Measurements from ENCODE around the gene GPR152. TPM values are rescaled to one million over a fixed set of nuclear protein-coding genes. Genes with fewer than 3 reads are reported as not detected.
A peak's percentile ranks its signal among the peaks of the same experiment; 100 is the strongest.

The GPR152 gene
- total RNA-seq, 1 experiment from 2014 or later, result not detected

- H3K9me3 Mint-ChIP-seq, result no peaks in the 10 kb centered on the region
- no peak overlapping the region for H3K4ac ChIP-seq (ENCODE audit: low read depth, low read length)
- no peak overlapping the region for H3K23ac ChIP-seq (ENCODE audit: insufficient read length, low read depth, low read length)
- no peak overlapping the region for H2AFZ ChIP-seq (ENCODE audit: low read length)
- no peaks in the 10 kb centered on the region; the same call in 1 of the 2 replicates for H3K79me2 ChIP-seq (ENCODE audit: insufficient read depth, low read length)
- no peaks in the 10 kb centered on the region for H3K79me1 ChIP-seq (ENCODE audit: insufficient read depth, low read depth, low read length, poor library complexity, severe bottlenecking)
- no peaks in the 10 kb centered on the region for H3K4me1 ChIP-seq (ENCODE audit: insufficient read depth, low read length)
- H3K14ac ChIP-seq (ENCODE audit: insufficient read depth, low read length), result no peak overlapping the region
- no peak overlapping the region for H2BK15ac ChIP-seq (ENCODE audit: low read depth, low read length)
- no peak overlapping the region for H2BK12ac ChIP-seq (ENCODE audit: insufficient read length, low read depth, low read length)
- no peak overlapping the region for H2AK5ac ChIP-seq (ENCODE audit: insufficient read length, low read length)
- H2BK5ac ChIP-seq (ENCODE audit: insufficient read length, low read length), result no peak overlapping the region
- DNase-seq, result no peak
- peak overlapping the region in 2 of 3 experiments; percentile 71 to 95; a peak in 4 of 7 replicates for H3K27ac Mint-ChIP-seq
- no peak overlapping the region for H4K8ac ChIP-seq (replicated peaks; ENCODE audit: insufficient read length, low read depth, low read length)
- peak overlapping the region; percentile 76 for H3K9ac ChIP-seq (ENCODE audit: extremely low read depth, insufficient read length, low read length)
- peak overlapping the region; percentile 90 for H3K4me2 ChIP-seq (ENCODE audit: insufficient read depth, insufficient read length, low read length)
- no peak overlapping the region for H4K5ac ChIP-seq (ENCODE audit: insufficient read length, low read depth, low read length)
- peaks cover 9 to 12% of the 10 kb centered on the region in 2 experiments for H3K4me1 Mint-ChIP-seq
- no peaks in the 10 kb centered on the region for H4K20me1 ChIP-seq (ENCODE audit: control insufficient read depth, insufficient read depth, insufficient read length)
- no peaks in the 10 kb centered on the region for H3K9me3 ChIP-seq (ENCODE audit: control insufficient read depth, low read depth, low read length)
- H3K18ac ChIP-seq (ENCODE audit: insufficient read length, low read depth, low read length), result no peak overlapping the region
- H3K27me3 ChIP-seq (ENCODE audit: insufficient read depth, low read length), result no peaks in the 10 kb centered on the region
- H2BK20ac ChIP-seq (ENCODE audit: low read depth, low read length, poor library complexity, severe bottlenecking), result no peak overlapping the region
- no peak overlapping the region for H3K56ac ChIP-seq (ENCODE audit: insufficient read length, low read depth, low read length)
- TF ChIP-seq CTCF (conservative IDR thresholded peaks at IDR 0.05), result no peak
- H4K91ac ChIP-seq (ENCODE audit: insufficient read length, low read depth, low read length), result no peak overlapping the region
- WGBS (ENCODE audit: extremely low coverage, insufficient read length, low lambda C conversion rate), result no CpG with 5 or more reads among the region's 12 CpGs
- peaks cover 4% of the 10 kb centered on the region for H3K23me2 ChIP-seq (ENCODE audit: insufficient read length, low read depth, low read length, poor library complexity, severe bottlenecking)
- H3K27me3 Mint-ChIP-seq (ENCODE audit: low read depth), result no peaks in the 10 kb centered on the region; the same call in 1 of the 2 replicates
- H3K27ac ChIP-seq (ENCODE audit: insufficient read length, low read depth, low read length), result no peak overlapping the region
- H3T11ph ChIP-seq (ENCODE audit: low read length), result no peak overlapping the region
- H2BK120ac ChIP-seq (ENCODE audit: low read depth, low read length, poor library complexity, severe bottlenecking), result no peak overlapping the region
- H3K36me3 Mint-ChIP-seq (ENCODE audit: insufficient read depth in 1 of 3, low read depth in 3 of 3), result peaks cover 9 to 30% (median 21%) of the 10 kb centered on the region in 3 experiments; a peak in 6 of 7 replicates
- peak overlapping the region; percentile 87 to 92 for H3K4me3 Mint-ChIP-seq
Measured at GRCh38 chr11:67429038-67429668, 23.4 kb downstream of the GPR152 start.
